Liver (tissue), 3 donors: ENCODE results near the gene LMF2.

ENCODE experiments used
- ATF3 ChIP-seq: IDR thresholded peaks from 2 replicates; pipeline ENCODE4 v1.6.1; 2016; ENCODE audit warnings: antibody characterized with exemption
- CTCF ChIP-seq: fragments of 150-350 bp; IDR thresholded peaks from 2 replicates; pipeline ENCODE4 v1.5.1; 2017; ENCODE audit warnings: improper control_type of control experiment, low read depth, low read length; ENCODE audit not compliant: missing input control
- FOXA2 ChIP-seq: IDR thresholded peaks from 2 replicates; pipeline ENCODE4 v1.6.1; 2016; ENCODE audit warnings: antibody characterized with exemption
- JUND ChIP-seq, 2 donors: IDR thresholded peaks; 2 replicates each; pipeline ENCODE4 v1.6.1; 2016; ENCODE audit warnings: antibody characterized with exemption in 2 of 2
- MAX ChIP-seq: IDR thresholded peaks from 2 replicates; pipeline ENCODE4 v1.6.1; 2016; ENCODE audit warnings: antibody characterized with exemption
- NR2F2 ChIP-seq: IDR thresholded peaks from 2 replicates; pipeline ENCODE4 v1.6.1; 2016; ENCODE audit warnings: antibody characterized with exemption
- RXRA ChIP-seq, 2 donors: IDR thresholded peaks; 2 replicates each; pipeline ENCODE4 v1.6.1; 2017 to 2018; ENCODE audit warnings: antibody characterized with exemption in 2 of 2, mild to moderate bottlenecking in 1 of 2
- SP1 ChIP-seq: IDR thresholded peaks from 2 replicates; pipeline ENCODE4 v1.6.1; 2018; ENCODE audit warnings: antibody characterized with exemption, mild to moderate bottlenecking
- TAF1 ChIP-seq: conservative IDR thresholded peaks from 2 replicates; pipeline ENCODE4 v1.6.1; 2016; ENCODE audit warnings: antibody characterized with exemption, mild to moderate bottlenecking
- YY1 ChIP-seq: IDR thresholded peaks from 2 replicates; pipeline ENCODE4 v1.6.1; 2016; ENCODE audit warnings: antibody characterized with exemption, mild to moderate bottlenecking
- ZBTB33 ChIP-seq: IDR thresholded peaks from 2 replicates; pipeline ENCODE4 v1.6.1; 2016; ENCODE audit warnings: antibody characterized with exemption
- donor health status: healthy.
- donor health status: healthy.

- TF ChIP-seq MAX (no peak), CTCF (no peak), TAF1 (no peak), NR2F2 (no peak), YY1 (no peak), JUND (IDR thresholded peaks at IDR 0.05) (no peak), SP1 (no peak), ZBTB33 (no peak), RXRA (IDR thresholded peaks at IDR 0.05) (no peak), FOXA2 (no peak), ATF3 (no peak)
Measured at GRCh38 chr22:50476868-50477267, 30.6 kb downstream of the LMF2 start.
